Activated T-cell treated with anti-CD3 and anti-CD28 coated beads for 48 hours (primary cell): ENCODE measurements around the gene DNAJB11.
A peak's percentile ranks its signal among the peaks of the same experiment; 100 is the strongest.

Experiments
- DNase-seq: peaks from one replicate; pipeline ENCODE4 v3.0.0-alpha.2; 2020; ENCODE audit warnings: low read depth

The DNAJB11 gene

GRCh38 chr3:186596568-186597287 lies 26.2 kb downstream of the DNAJB11 start:
- no peak for DNase-seq

DNA sequence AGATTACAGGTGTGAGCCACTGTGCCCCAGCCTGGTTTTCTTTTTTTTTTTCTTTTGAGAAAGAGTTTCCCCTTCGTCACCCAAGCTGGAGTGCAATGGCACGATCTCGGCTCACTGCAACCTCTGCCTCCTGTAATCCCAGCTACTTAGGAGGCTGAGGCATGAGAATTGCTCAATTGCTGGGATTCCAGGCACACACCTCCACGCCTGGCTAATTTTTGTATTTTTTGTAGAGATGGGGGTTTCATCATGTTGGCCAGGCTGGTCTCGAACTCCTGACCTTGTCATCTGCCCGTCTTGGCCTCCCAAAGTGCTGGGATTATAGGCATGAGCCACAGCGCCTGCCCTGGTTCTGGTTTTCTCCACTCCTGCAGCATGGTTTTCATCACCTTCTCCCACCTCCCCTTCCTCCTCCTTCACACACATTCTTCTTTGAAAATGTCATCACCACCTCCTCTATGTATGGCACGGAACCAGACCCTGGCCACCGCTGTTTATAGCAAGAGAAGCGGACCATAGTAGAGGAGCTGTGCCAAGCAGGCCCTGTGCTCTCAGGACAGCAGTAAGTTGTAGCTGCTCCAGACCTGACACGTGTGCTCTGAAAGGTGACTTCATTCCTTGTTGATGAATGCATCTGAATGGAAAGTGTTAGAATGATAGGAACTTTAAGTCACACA lies 27.7 kb downstream of the DNAJB11 start:
- no peak for DNase-seq

- no peak for DNase-seq
These were observed 28.2 kb downstream of the DNAJB11 start for GRCh38 chr3:186598794-186599141.

DNA sequence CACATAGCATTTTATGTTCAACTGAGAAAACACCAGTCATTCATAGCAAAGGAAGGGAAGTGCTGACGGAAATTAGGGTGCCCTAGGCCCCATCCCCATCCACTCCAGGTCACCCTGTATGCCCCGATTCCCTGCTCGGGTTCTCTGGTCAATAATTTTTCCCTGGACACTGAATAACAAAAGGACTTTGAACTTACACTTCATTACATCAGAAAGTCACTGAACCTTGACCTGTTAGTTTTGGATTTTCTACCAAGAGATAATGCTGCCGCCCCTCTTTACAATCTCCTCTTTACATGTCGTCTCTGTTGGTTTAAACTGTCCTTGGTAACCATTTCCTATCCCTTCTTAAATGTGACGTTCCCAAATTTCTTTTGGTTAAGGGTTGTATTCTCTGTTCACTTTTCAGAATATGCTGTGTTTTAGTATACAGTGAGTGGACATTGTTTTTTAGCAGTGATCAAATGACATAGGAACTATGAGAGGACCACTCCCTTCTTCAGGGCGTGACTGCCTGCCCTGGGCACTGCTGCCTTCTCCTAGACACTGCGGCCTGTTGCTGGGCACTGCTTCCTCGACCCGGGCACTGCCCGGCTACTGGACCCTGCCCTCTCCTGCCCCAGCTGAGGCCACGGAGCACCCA lies 28.7 kb downstream of the DNAJB11 start:
- no peak for DNase-seq

- DNase-seq = no peak
These were observed 29.3 kb downstream of the DNAJB11 start for GRCh38 chr3:186599785-186600166.

GRCh38 chr3:186600896-186601295 lies 30.4 kb downstream of the DNAJB11 start:
- DNase-seq = no peak

- no peak for DNase-seq
These were observed 32.6 kb downstream of the DNAJB11 start for GRCh38 chr3:186603159-186603558.

DNA sequence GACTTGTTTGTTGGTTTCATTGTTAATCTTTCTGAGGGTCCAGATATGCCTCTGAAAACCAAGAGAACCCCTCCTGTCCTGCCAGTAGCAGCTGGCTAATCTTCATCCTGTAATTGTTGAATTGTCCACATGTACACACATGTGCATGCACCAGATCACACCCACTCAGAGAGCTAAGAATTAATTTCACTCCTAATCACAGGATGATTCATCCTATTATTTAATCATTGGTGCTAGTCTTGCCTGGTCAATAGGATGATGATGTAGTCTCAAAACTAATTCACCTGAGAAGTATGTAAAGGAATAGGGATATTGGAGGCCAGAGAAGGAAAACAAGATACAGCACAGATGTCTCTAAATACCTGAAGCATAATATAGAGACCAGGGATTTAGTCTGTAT lies 34.6 kb downstream of the DNAJB11 start:
- no peak for DNase-seq

GRCh38 chr3:186605561-186606545 lies 35.3 kb downstream of the DNAJB11 start:
- no peak for DNase-seq

DNA sequence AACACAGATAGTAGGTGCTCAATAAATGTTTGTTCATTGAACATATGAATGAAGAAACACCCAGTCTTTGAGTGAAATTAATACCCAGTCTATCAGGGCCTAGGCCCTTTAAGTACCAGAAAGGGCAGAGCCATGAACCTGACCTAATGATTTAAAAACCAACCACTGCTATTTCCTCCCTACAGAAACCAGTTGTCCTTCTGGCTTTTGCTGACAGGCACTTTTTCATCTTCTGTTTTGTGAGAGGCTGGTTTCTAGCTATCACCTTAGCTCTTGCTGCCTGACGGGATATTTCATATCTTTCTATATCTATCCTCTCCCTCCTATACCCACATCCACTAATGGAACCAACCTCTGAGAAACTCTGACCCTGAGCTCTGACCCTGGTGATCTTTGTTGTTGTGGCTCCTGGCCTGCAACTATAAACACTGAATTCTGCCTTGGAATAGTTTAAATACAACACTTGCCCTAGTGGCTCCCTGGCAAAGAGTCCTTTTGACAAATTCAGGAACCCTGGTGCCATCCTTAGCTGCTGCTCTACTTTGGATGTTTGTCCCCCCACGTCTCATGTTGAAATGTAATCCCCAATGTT lies 38.2 kb downstream of the DNAJB11 start:
- DNase-seq = no peak

DNA sequence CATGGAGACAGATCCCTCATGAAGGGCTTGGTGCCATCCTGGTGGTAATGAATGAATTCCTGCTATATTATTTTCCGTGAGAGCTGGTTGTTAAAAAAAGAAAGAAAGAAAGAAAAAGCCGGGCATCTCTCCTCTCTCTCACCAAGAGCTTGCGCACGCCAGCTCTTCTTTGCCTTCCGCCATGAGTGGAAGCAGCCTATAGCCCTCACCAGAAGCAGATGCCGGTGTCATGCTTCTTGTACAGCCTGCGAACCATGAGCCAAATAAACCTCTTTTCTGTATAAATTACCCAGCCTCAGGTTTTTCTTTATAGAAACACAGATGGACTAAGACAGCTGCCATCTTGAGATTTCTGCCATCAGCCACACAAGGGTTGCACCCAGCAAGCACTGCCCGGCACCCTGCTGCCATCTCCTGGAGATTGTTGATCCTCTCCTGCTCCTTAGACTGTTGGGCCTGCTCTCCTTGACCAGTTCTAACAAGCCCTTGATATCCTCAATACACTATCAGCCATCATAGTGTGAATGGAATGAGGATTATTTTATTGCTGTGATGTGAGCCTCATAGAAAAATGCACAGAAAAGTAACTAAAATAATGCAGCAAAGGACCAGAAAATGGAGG lies 38.8 kb downstream of the DNAJB11 start:
- DNase-seq = no peak

DNA sequence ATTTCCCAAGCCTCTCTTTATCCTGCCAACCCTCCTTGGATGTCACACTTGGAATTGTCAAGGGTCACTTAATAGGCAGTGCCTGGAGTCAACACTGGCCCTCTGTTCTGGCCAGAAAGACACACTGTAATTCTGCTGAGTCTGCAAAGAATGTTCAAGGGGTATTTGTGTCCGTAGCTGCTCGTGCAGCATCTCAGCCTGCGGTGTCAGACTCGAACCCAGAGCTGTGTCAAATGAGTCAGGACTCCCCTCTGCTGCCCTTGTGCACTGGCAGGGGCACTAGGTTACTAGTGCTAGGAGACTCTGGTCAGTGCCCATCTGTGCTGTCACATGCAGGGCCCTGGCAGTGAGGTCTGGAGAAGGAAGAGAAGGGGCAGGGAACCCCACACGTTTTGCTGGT lies 41.5 kb downstream of the DNAJB11 start:
- DNase-seq = no peak

GRCh38 chr3:186612721-186613636 lies 42.5 kb downstream of the DNAJB11 start, which contains the start of gene AHSG:
Gene AHSG (plus strand): TSS chr3:186613060. CDS start chr3:186613142, 82 bp downstream.
- DNase-seq = no peak

- no peak for DNase-seq
These were observed 43.2 kb downstream of the DNAJB11 start for GRCh38 chr3:186613637-186614265.

DNA sequence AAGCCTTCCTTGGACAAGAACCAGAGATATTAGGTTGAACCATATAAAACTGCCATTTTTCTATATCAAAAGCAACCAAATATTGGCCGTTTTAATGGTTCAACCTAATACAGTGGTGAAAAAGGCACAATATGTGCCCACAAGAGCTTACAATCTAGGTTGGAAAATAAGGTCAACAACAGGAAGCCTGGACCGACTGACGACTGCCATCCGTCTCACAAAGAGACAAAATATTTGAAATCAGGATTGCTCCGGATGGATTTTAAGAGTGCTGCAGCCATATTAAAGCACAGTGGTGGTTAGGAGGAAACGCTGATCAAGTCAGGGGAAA lies 43.7 kb downstream of the DNAJB11 start:
- DNase-seq = no peak

DNA sequence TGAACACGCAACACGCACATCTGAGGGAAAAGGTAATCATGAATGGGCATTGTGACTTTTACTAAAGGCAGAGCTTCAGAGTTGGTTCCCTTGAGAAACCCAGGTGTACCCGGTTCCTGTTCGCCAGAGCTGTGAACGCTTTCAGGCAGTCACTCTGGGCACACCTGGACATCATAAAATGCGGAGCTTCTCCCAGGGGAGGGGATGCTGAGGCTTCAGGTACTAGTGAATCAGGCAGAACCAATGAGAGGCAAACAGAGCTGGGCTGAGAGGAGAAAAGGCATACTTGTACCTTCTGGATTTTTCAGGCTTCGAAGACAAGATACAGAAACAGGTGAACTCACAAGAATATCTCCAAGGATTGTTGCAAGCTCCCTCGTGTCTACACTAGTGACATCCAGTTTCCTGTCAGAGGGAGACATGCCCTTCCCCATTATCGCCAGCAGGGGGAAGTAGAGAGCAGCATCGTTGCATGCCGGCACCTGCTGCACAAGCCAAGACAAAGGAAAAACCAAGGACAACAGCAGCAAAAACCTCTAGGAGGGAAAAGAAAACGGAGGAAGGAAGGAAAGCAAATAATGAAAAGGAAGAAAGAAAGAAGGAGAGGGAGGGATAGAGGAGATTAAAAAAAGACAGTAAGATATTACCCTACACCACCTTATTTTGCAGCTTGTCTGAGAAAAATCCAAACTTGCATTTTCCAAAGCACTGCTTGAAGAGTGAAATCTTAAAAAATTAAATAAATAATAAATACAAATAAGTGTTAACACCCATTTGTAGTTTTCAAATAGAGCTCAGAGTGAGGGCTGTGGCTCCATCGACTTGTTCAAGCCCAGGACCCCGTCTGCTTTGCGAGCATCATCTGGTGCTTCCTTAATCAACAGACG lies 44.3 kb downstream of the DNAJB11 start:
- DNase-seq = peak; percentile 66

DNA sequence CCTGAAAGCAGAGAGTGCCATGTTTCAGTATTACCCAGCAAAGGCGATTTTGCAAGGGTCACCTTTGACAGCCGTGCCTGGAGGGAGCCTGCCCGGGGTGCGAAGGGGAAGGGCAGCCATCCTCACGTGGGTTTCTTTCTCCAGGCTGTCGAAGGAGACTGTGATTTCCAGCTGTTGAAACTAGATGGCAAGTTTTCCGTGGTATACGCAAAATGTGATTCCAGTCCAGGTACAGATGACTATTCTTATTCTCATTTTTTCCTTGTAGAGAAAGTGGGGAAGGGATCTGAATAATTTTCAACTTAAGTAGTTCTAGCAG lies 45.7 kb downstream of the DNAJB11 start:
- DNase-seq = no peak

- DNase-seq = peak; percentile 81
These were observed 46.8 kb downstream of the DNAJB11 start for GRCh38 chr3:186617036-186617946.
